Activated T-cell treated with anti-CD3 and anti-CD28 coated beads for 4 hours (primary cell): ENCODE measurements around the gene ASTN2.

ENCODE experiments used
- DNase-seq: peaks from one replicate; pipeline ENCODE4 v3.0.0-alpha.2; 2020

The ASTN2 gene

DNA sequence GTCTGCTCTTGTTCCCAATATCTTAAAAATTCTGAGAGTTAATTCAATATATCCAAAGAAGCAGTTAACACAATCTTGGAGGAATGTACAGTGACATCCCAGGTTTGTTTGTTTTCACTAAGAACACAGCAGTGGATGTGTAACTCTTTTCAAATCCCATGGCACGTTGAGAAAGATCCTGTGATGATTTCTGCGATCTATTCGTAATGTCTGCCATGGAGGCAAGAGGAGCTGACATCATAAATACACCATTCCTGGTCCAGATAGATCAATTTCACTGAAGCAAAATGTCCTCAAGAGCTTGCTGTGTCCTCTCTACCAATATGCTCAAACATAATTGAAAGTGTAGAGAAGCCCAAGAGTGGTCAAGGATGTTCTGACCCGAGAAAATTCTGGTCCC, 980.5 kb downstream of the ASTN2 start:
- DNase-seq = no peak

DNA sequence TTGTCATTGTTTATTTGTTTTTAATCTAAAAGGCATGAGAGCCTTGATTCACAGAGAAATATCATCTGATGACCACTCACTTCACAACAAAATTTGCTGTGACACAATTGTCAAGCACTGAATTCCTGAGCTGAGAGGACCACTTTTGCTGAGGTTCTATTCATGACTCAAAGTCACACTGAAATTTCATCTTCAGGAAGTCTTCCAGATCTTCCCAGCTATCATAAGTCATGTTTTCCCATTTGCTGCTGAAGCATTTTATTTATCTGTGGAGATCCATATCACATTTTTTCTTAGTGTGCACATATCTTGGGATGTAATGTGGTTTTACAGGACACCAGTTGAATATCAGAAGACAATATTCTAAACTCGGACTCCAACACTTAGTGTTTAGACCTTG, 982.8 kb downstream of the ASTN2 start:
- DNase-seq = no peak

DNA sequence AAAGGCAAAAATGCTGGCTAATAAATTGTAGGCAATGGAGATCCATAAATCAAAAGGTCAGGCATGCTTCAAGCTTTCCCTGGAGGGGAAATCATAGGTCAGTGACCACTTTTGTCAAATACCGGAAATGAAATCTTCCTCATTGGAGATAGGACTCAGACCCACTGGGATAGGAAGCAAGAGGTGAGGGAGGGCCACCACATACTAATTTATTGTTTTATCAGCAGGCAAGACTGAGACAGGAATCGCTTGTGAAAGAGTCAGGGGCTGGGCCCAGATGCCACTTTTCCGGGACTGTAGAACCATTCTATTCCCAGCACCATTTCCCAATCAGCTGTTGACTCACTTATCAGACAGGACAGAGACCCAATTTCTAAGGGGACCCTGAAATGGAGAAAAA, 984.0 kb downstream of the ASTN2 start:
- DNase-seq = no peak

DNA sequence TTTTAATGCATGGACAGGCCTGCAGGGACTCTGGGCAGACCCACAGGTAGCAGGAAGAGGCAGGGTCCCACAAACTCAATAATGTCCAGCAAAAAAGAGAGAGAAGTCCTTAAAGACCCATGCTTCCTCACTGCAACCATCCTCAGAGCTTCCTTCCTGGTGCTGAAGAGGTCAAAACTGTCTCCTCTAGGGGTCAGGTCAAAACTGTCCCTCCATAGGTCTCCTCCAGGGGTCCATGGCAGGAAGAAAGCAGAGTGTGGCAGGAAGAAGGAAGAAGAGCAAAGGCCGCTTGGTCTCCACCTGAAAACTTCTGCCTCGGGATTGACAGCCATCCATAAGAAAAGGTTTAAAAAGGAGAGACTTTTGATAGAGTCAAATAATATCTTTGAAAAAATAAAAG, 989.6 kb downstream of the ASTN2 start:
- DNase-seq = no peak

DNA sequence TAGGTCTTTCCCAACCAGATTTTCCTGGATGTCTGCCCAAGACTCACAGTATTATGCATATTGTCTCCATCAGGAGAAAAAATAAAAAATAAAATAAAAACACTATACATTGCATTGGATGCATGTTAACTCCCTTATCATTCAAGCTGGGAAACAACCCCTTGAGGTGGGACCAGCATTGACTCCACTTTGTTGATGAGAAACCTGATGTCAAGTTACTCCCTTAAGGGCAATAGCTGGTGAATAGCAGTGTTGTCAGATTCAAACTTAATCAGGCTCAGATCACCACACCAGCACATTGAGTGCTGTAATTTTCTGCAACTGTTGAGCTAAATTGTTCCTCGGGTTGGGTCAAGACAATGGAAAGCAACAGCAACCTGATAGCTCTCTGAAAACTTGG, 991.7 kb downstream of the ASTN2 start:
- no peak for DNase-seq

DNA sequence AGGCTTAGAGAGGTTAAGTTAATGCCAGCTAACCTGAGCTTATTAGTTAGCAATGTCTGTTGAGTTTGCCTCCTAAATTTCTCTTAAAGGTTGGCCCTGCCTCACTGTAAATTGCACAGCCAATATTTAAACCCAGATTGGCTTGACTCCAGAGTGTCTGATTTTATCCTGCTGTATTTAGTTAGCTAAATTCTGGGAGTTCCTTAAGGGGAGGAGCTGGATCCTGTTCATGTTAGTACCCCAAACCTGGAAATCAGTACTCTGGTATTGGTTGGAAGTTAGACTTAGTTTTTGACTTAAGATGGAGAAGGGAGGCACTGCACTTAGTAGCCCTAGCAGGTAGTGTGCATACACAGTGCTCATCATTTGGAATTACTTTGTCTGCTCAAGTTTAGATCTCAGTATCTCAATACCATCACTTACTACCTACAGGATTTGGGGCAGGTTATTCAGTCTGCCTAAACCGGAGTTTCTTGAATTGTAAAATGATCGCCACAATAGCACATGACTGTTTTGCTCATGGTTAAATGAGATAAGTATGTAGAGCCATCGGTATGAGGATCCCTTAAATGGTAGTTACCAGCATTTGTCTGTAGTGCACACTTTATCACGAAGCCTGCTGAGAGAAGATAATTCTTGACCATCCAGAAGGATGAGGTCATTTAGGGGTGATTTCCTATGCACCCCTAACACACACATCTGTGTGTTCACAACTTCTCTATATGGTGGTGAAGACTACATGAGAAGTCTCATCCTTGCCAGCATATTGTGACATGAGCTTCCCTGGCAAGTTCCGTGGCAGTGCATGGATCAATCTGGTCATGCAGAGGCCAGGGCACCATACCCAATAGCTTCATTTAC, 992.5 kb downstream of the ASTN2 start:
- no peak for DNase-seq

DNA sequence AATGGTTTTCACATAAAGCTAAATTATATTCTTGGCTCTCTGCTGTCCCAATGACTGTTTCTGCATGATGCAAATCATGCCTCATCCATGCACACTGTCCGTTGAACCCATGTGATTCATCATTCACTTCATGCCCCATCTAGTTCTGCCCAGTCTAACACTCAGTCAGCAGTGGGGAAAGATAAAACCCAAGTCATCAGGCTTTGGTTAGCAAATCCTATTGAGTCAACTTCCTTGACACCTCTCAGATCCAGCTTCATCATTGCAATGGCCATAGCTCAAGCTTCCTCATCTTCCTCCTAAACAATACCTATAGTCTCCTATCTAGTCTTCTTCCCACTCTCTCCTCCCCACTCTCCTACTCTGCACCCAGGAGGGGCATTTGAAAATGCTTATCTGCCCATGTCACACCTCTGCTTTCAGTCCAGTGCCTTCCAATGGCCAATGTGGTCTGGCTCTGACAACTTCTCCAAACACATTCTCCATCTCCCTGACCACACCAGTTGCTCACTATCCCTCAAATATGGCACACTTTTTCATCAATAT, 993.8 kb downstream of the ASTN2 start:
- DNase-seq = no peak

DNA sequence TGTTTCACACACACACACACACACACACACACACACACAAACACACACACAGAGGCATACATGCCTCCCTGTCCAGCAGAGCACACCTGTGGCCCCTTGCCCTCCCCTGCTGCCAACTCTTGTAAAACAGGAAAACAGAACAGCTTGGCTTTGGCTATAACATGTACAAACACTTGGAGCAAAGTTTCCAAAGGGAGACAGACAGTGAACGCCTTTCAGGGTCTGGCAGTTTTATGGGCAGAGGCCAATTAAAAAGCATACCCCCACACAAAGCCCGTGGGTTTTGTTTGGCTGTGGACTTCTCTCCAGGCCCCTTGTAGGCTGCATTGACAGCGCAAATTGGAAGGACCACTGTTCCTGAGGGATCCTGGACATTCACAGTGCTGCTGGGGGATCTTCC, 995.7 kb downstream of the ASTN2 start:
- no peak for DNase-seq

DNA sequence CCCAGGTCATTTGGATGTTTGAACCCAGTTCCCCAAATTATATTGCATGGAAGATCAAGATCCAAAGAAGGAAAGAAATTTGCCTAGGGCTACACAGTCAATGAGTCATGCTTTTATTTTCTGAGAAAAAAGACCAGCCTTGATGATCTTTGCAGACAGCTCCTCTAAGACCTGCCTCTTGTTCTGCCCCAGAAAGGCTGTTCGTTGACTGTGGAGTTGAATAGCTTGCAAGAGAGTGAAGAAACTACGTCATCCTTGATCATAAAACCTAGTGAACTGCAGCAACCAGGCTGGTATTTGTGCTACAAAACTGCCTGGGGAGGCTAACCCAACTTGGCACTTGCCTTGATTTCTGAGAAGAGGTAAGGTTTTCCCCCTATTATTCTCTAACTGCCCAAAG, 997.4 kb downstream of the ASTN2 start:
- DNase-seq = no peak

DNA sequence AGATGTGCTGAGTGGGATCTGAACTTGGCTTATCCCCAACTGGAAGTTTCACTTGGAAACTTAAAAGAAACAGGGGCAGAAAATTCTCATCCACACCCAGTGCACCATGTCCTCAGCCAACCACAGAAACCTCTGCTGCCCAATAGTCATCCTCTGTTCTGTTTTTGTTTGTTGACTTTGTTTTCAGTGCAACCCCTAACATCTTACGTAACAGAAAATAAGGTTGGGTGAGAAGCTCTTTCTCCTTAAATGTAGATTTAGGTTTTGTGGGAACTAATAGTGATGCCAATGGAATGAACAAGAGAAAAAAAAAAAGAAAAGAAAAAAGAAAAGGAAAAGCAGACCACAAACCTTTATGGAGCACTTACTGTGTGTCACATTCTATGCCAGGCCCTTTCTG, 998.4 kb downstream of the ASTN2 start:
- no peak for DNase-seq

DNA sequence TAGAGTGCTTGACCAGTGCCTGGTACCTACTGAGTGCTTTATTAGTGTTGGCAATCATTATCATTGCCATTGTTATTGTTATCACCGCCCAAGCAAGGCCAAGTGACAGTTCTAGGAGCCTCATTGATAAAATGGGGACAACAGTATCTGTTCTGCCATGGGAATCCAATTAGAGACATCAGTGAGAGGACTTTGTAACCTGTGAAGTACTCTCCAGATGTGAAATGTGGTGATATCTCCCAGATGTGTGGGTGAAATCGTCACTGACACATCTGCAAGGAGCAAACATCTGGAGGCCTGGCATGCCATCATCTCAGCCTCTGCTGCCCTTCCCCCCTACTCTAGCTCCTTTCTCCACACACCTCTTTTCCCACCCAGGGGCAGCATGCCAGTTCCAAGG, 1000.5 kb downstream of the ASTN2 start:
- no peak for DNase-seq

DNA sequence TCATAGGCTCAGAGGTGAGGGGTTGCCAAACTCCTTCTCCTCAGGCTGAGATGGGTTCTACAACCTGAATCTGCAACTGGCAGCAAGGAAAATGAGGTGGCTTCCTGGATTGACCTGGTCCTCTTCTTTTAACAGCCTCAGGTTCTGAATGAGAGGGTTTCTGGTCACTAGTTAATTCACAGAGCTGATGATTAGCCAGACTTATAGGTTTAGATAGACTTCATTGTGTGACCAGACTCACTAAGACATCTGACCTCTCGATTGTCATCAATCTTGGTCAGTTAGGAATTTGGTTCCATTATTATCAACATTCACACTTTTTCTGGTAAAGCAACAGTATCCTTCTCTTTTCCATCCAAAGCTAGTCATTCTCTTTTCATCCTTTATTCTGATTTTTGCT, 1003.4 kb downstream of the ASTN2 start:
- no peak for DNase-seq

DNA sequence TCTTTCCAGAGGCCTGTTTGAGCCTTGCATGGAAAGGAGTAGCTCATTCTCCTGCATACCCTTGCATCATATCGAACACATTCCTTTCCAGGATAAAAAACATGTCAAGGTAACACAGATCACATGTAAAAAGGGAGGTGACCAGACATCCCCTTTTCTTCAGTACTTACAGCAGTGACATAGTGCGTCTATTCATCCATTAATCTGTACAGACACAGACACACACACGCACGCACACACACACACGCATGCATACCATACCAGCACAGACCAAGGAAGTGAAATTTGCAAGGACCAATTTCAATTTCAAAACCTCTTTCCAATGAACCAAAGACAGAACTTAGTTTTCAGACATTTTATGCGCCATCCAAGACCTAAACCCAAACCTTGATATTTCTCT, 1005.2 kb downstream of the ASTN2 start:
- no peak for DNase-seq

DNA sequence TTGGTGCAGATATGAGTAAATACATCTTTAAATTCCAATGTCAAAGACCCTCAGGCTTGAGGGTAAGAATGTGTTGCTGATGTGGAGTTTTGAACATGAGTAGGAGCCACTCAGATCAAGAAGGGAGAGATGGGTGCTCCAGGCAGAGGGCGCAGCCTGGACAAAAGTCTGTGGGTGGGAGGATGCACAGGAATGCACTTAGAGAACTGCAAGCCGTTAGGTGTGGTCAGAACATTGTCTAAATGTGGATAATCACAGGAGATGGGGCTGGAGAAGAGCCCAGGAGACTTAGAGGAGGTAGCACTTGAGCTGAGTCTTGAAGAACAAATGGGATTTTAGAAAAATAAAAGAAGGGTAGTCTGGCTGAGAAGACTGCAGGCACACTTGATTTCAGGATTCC, 1005.7 kb downstream of the ASTN2 start:
- DNase-seq = no peak

DNA sequence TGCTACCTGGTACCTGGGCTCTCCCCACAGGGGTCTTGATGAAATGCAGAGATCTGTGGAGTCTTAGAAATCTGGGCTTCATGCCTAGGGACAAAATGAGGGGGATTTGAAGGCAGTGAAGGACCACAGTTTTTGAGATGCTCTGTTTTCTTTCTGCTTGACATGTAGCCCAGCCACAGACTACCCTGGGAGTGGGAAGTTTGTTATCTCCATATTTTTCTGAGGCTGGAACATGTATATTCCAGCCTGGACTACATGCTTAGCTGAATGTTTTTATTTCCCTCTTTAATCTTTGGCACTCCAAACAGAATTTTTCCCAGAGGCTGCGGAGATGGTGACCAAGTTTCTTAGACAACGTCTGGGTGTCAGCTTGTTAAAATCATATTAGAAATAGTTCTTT, 1008.4 kb downstream of the ASTN2 start:
- no peak for DNase-seq

DNA sequence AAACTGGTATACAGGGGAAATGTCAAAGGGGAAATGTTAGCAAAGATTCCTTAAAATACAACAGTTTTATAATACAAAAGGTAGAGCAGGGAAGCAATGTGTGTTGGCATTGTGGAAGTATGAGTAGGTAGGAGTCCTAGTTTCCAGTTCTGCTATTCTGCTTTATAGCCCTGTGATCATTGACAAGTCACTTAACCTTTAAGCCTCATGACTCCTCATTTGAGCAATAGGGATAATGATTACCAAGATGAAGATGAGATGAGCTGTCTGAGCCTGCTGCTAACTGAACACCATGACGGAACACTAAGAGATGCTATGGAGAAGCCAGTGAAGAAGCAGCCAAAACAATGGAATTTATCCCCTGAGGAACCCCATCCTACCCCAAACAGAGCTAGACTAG, 1009.5 kb downstream of the ASTN2 start:
- no peak for DNase-seq

DNA sequence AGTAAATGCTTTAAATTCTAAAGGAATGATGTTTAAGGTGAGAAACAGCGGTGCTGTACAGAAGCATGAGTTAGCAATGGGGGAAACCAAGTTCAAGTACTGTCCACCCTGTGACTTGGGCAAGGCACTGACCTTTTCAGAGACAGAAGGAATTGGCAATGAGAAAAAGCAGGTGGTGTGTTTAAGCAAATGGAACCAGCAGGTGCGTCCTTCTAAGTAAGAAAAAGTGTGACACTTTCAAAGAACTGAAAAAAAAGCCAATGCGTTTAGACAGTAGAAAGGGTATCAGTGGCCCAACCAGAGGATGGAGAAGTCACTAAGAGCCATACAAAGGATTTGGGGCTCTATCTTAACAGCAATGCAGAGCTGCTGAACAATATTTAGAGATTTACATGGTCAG, 1010.6 kb downstream of the ASTN2 start:
- DNase-seq = no peak

DNA sequence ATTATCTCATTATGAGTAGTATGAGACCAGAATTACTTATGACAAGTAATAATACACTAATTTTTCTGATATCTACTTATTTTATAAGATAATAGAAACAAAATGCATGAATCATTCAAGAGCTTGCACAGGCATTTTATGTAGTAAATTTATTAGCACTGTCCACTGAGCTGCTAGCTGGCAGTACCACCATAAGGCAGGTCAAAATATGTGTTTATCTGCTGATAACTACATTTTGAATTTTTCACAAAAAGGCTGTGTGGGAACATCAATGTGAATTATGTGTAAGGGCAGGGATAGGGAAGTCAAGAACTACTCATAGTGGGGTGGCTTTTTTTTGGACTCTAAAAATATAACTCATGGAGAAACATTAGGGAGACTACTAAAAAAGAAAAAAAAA, 1011.7 kb downstream of the ASTN2 start:
- DNase-seq = no peak

DNA sequence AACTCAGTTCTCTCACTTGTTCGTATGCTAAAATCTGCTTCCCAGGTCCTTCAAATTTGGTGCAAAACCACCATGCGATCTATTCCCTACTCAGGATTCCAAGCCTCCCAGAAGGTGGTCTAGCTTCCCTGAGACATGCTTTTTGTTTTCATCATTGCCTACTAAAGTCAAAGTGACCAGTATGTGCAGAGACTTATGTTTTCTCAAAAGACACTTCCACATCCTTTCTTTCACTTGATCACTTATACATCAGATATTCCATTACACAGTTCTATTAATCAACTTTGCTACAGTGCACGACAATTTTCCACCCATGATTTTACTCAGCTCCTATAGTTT, 1019.2 kb downstream of the ASTN2 start:
- no peak for DNase-seq

DNA sequence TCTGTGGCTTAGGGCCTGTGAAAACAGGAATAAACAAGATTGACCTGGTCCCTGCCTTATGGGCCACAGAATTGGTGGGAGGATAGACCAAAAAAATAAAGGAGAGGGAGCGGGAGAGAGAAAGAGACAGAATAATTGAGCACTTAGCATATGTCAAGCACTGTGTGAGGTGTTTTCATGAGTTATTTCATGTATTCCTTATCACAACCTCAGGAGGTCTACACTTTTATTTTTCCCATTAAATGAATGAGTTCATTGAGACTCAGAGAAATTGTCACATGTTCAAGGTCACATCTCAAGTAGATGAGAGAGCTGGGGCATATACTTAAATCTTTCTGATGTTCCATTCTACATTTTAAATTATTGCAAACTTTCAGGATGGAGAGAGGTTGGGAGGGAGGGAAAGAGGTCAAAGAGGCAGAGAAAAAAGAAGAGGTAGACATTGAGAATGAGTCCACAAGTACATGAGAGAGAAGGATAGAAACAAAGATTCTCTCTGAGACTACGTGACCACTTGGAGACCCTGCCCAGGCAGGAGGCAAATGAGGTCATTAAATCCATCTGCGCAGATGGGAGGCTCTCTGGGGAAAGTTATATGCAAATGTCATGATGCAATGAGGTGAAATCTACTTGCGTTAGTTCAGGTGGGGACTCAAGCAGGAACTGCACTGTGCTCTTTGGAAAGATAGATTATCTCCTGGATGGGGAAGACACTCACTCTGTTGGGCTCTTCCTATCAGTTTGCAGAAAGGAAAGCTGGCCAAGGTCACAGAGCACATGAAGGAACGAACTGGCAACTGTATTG, 1019.8 kb downstream of the ASTN2 start:
- no peak for DNase-seq

DNA sequence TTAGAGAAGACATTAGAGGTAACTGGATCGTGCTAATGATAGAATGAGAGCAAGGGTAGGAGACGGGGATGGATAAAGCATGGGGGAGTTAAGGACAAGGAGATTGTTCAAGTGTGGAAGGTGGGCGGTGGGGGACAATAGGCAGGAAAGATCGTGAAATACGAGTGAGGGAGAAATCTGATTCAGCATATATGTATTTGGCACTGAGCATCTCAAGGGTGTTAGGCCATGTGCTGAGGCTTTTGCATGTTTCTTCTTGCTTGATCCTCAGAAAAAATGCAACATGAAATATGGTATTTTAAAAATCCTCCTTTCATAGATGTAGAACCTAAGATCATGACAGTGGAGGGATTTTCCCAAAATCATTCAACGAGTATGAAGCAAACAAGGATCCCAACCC, 1020.8 kb downstream of the ASTN2 start:
- no peak for DNase-seq

DNA sequence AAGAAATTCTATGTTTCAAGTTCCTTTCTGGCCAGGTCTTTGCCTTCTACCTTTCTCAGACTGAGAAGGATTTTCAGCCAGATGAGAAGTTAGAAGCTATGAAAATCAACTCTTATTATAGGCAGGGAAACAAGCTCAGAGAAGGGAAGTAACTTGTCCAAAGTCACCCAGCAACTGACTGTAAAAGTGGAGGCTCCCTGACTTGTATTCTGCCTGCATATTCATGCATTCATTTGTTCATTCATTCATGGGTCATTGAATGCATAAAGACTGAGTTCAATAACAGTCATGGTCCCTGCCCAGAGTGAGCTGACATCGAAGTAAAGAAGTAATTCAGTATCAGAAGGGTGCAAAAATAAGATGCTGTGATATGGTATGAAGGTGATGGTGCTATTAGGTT, 1021.7 kb downstream of the ASTN2 start:
- DNase-seq = no peak

DNA sequence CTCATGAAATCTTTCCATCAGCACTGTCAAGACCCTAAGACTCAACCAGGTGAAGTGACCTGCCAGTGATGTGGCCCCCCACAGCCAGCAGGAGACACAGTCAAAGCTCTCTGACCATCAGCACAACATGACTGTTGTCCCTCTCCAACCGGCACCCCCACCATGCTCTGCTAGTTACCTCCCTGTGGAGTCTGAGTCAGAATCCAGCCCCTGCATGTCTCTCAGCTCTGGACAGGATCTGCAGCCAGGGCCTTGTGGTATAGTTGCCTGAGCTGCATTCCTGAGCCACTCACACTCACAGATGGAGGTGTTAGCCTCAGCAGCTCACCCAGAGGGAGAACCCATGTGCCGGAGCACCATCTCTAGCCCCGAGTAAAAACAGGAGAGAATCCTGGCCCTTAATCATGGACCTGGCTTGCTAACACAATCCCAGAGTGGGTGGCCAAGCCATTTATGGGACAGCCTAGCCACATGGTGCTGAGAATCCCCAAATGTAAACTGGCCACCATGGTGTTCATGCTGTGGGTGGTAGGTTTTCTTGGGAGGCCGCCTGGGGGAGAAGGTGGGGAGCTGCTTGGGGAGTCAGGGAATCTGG, 1023.5 kb downstream of the ASTN2 start:
- no peak for DNase-seq
